Peyer's patch (tissue), 4 donors: ENCODE measurements around the gene SLC35F4. TPM values are rescaled to one million over a fixed set of nuclear protein-coding genes. Genes with fewer than 3 reads are reported as not detected.

Source experiments
- DNase-seq, 3 donors: peaks; one replicate each; pipeline ENCODE4 v3.0.0-alpha.2; 2017 to 2019
- H3K27ac ChIP-seq, 4 donors: fragments of 200-600 bp; sonication (generic); one replicate each; pipeline ENCODE4 v1.5.1; 2016 to 2019
- H3K27me3 ChIP-seq, 2 donors: fragments of 200-600 bp; sonication (generic); one replicate each; pipeline ENCODE4 v1.5.1; 2019
- H3K36me3 ChIP-seq, 3 donors: fragments of 200-600 bp; sonication (generic); one replicate each; pipeline ENCODE4 v1.5.1; 2016 to 2019
- H3K4me1 ChIP-seq, 4 donors: fragments of 200-600 bp; sonication (generic); one replicate each; pipeline ENCODE4 v1.5.1; 2016 to 2019
- H3K4me3 ChIP-seq, 4 donors: fragments of 200-600 bp; sonication (generic); 1 replicate in 3 of 4; 2 replicates in 1 of 4; pipeline ENCODE4 v1.5.1; 2016 to 2019; ENCODE audit warnings: mild to moderate bottlenecking in 1 of 4
- H3K9me3 ChIP-seq, 4 donors: fragments of 200-600 bp; sonication (generic); one replicate each; pipeline ENCODE4 v1.5.1; 2016 to 2019; ENCODE audit warnings: mild to moderate bottlenecking in 1 of 4
- CTCF ChIP-seq, 6 experiments: fragments of 450-650 bp in 4 of 6; fragments of 200-600 bp in 2 of 6; sonication (generic) in 1 of 6; IDR thresholded peaks; one replicate each; pipeline ENCODE4 v1.5.1; 2017 to 2019; ENCODE audit warnings: antibody characterized with exemption in 6 of 6, mild to moderate bottlenecking in 3 of 6, moderate library complexity in 1 of 6
- POLR2A ChIP-seq, 2 donors: fragments of 450-650 bp; IDR thresholded peaks; one replicate each; pipeline ENCODE4 v1.5.1; 2017; ENCODE audit warnings: antibody characterized with exemption in 2 of 2, mild to moderate bottlenecking in 2 of 2, moderate library complexity in 2 of 2
- total RNA-seq, 4 donors: library from RNA; depleted of rRNA; stranded (reverse); fragments of >200 nt; gene quantifications; one replicate each; pipeline ENCODE4 v1.1.0, GENCODE V29; 2016

SLC35F4 gene
- total RNA-seq, 4 donors from 2014 or later, result not detected

GRCh38 chr14:57814726-57815125 lies 51.2 kb downstream of the SLC35F4 start:
- H3K4me3 ChIP-seq, result no peak overlapping the region
- no peak for DNase-seq
- H3K36me3 ChIP-seq, result no peaks in the 10 kb centered on the region
- TF ChIP-seq CTCF (IDR thresholded peaks at IDR 0.05) (no peak), POLR2A (IDR thresholded peaks at IDR 0.05) (no peak)
- H3K9me3 ChIP-seq, result no peaks in the 10 kb centered on the region
- H3K27ac ChIP-seq, result no peak overlapping the region
- H3K4me1 ChIP-seq, result no peaks in the 10 kb centered on the region
- H3K27me3 ChIP-seq, result no peaks in the 10 kb centered on the region

GRCh38 chr14:57812741-57813140 lies 53.2 kb downstream of the SLC35F4 start:
- TF ChIP-seq CTCF (IDR thresholded peaks at IDR 0.05) (no peak), POLR2A (IDR thresholded peaks at IDR 0.05) (no peak)
- no peaks in the 10 kb centered on the region for H3K27me3 ChIP-seq

DNA sequence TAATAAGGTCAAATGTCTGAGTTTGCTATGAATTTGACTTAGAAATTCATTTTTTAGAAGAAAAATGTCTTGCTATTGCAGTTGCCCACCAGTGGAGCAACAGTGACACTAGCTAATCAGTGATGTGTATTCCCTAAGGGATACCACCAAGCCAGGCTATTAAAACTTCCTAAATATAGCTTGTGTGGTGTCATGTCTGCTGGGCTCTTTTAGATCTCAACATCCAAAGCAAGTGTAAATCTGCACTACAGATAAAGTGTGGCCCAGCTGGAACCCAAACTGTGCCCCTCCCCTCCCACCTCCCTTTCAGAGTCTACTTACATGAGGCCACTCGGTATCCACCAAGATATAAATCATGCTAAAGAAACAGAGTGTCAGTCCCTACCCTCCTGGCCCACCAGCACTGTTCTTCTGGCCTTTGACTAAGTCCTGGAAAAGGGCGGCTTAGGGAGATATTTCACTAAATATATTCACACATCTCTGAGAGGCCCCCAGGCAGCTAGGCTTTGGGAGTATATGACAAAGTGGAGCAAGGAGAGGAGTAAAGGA lies 53.8 kb downstream of the SLC35F4 start:
- Histone ChIP-seq H3K36me3 (no peaks in the 10 kb centered on the region), H3K4me3 (no peak overlapping the region), H3K27ac (no peak overlapping the region), H3K9me3 (no peaks in the 10 kb centered on the region), H3K27me3 (no peaks in the 10 kb centered on the region), H3K4me1 (no peaks in the 10 kb centered on the region)
- DNase-seq, result no peak
- no peak for TF ChIP-seq CTCF (IDR thresholded peaks at IDR 0.05)

More at GRCh38 chr14:57812741-57813140, 53.2 kb downstream of the SLC35F4 start:
- no peak for DNase-seq
- Histone ChIP-seq H3K4me3 (no peak overlapping the region), H3K36me3 (no peaks in the 10 kb centered on the region), H3K27ac (no peak overlapping the region), H3K4me1 (no peaks in the 10 kb centered on the region), H3K9me3 (no peaks in the 10 kb centered on the region)

- no peaks in the 10 kb centered on the region for H3K4me1 ChIP-seq
- TF ChIP-seq POLR2A (IDR thresholded peaks at IDR 0.05) (no peak), CTCF (IDR thresholded peaks at IDR 0.05) (no peak)
- no peaks in the 10 kb centered on the region for H3K36me3 ChIP-seq
- H3K9me3 ChIP-seq, result no peaks in the 10 kb centered on the region
- no peak overlapping the region for H3K4me3 ChIP-seq
- H3K27me3 ChIP-seq, result no peaks in the 10 kb centered on the region
- no peak for DNase-seq
- H3K27ac ChIP-seq, result no peak overlapping the region
Observed at GRCh38 chr14:57809808-57810207, 56.1 kb downstream of the SLC35F4 start.

DNA sequence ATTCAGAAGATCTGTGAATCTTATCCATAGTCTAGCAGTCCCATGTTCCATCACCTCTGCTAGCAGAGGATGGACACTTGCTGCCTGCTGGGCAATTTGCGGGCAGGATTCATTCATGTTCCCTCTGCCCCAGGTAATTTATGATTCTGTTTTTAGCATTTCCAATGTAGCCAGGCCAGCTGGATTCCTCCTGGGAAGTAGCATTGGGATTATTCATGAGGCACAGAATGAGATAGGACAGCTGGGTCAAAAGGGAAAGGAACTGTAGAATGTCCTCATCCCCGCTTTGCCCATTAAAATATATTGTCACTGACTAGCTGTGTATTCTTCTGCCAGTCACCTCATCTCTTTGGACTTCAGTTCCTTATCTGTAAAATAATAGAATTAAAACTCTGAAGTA lies 68.7 kb downstream of the SLC35F4 start:
- DNase-seq, result no peak
- no peaks in the 10 kb centered on the region for H3K9me3 ChIP-seq
- no peak overlapping the region for H3K27ac ChIP-seq
- H3K27me3 ChIP-seq, result no peaks in the 10 kb centered on the region
- H3K4me1 ChIP-seq, result no peaks in the 10 kb centered on the region
- TF ChIP-seq POLR2A (IDR thresholded peaks at IDR 0.05) (no peak), CTCF (IDR thresholded peaks at IDR 0.05) (no peak)
- H3K36me3 ChIP-seq, result no peaks in the 10 kb centered on the region
- H3K4me3 ChIP-seq, result no peak overlapping the region

GRCh38 chr14:57796556-57796955 lies 69.3 kb downstream of the SLC35F4 start:
- TF ChIP-seq CTCF (IDR thresholded peaks at IDR 0.05) (no peak), POLR2A (IDR thresholded peaks at IDR 0.05) (no peak)
- no peaks in the 10 kb centered on the region for H3K4me1 ChIP-seq
- H3K4me3 ChIP-seq, result no peak overlapping the region
- no peak overlapping the region for H3K27ac ChIP-seq
- no peak for DNase-seq
- H3K27me3 ChIP-seq, result no peaks in the 10 kb centered on the region
- no peaks in the 10 kb centered on the region for H3K9me3 ChIP-seq
- H3K36me3 ChIP-seq, result no peaks in the 10 kb centered on the region
